NB4 (cell line): ENCODE results near the gene ZNF770.

ENCODE experiments used
- POLR2A ChIP-seq: IDR thresholded peaks from 2 replicates; pipeline ENCODE4 v1.6.1; 2011; ENCODE audit warnings: mild to moderate bottlenecking; ENCODE audit not compliant: insufficient read length; ENCODE audit errors: extremely low read depth
- TF ChIP-seq, protein P1 (sequence below): IDR thresholded peaks from one replicate; pipeline ENCODE4 v1.5.1; 2012; ENCODE audit warnings: low read depth, low read length

DNA sequence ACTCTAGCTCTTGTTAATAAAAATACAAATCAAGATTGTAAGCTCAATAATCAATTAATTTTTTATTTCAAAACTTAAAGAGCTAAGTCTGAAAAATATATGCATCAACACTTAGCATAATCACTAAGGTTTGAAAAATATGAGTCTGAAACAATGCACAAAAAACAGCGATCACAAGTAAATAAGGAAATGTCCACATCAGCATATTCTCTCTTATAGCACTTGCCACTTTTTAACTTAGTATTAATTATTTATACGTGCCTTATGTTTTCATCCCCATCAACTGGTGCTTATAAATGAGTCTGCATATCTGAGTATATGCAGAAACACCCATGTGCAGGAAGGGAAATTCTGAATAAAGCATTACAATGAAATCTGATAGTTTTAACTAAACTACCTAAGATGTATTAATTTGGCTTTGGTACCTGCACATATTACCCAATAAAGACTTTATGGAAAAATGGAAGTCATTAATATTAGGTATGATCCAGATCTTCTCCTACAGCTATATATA is 46.8 kb downstream of the ZNF770 start:
- TF ChIP-seq, protein P1, sequence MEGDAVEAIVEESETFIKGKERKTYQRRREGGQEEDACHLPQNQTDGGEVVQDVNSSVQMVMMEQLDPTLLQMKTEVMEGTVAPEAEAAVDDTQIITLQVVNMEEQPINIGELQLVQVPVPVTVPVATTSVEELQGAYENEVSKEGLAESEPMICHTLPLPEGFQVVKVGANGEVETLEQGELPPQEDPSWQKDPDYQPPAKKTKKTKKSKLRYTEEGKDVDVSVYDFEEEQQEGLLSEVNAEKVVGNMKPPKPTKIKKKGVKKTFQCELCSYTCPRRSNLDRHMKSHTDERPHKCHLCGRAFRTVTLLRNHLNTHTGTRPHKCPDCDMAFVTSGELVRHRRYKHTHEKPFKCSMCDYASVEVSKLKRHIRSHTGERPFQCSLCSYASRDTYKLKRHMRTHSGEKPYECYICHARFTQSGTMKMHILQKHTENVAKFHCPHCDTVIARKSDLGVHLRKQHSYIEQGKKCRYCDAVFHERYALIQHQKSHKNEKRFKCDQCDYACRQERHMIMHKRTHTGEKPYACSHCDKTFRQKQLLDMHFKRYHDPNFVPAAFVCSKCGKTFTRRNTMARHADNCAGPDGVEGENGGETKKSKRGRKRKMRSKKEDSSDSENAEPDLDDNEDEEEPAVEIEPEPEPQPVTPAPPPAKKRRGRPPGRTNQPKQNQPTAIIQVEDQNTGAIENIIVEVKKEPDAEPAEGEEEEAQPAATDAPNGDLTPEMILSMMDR: no peak
- no peak for TF ChIP-seq POLR2A
